Upper lobe of right lung (tissue), 1 donor: Measurements from ENCODE around the gene PRR35. TPM values are rescaled to one million over a fixed set of nuclear protein-coding genes. Genes with fewer than 3 reads are reported as not detected.

ENCODE experiments used
- ATAC-seq: fragments of 200-7000 bp; cut with Tn5 transposase; one replicate; pipeline ENCODE4 v1.9.1; 2020; ENCODE audit warnings: mild to moderate bottlenecking, moderate library complexity
- DNase-seq: peaks from one replicate; pipeline ENCODE4 v3.0.0-alpha.2; 2020
- H3K27ac ChIP-seq: fragments of 200-600 bp; one replicate; pipeline ENCODE4 v1.8.0; 2022
- H3K27me3 ChIP-seq: fragments of 200-600 bp; one replicate; pipeline ENCODE4 v1.8.0; 2022; ENCODE audit warnings: mild to moderate bottlenecking
- H3K36me3 ChIP-seq: fragments of 200-600 bp; one replicate; pipeline ENCODE4 v1.8.0; 2022
- H3K4me1 ChIP-seq: fragments of 200-600 bp; one replicate; pipeline ENCODE4 v1.8.0; 2022
- H3K4me3 ChIP-seq: fragments of 200-600 bp; one replicate; pipeline ENCODE4 v1.8.0; 2022; ENCODE audit warnings: mild to moderate bottlenecking
- H3K9me3 ChIP-seq: fragments of 200-600 bp; one replicate; pipeline ENCODE4 v1.8.0; 2022
- intact Hi-C: fragments of 100-400 bp; cut with DNase I; formaldehyde crosslinking; loops from one replicate; pipeline ENCODE4 v1.11.0; 2022
- total RNA-seq: library from RNA; stranded (reverse); fragmentation: NEBNext Ultra II Directional; extraction: Animal tissue kit (Norgen Biotek cat#: 25700); gene quantifications from one replicate; pipeline ENCODE4 v1.2.1, GENCODE V29; 2021
- TF ChIP-seq, protein P1 (sequence below): fragments of 200-600 bp; IDR thresholded peaks from one replicate; pipeline ENCODE4 v1.8.0; 2022; ENCODE audit warnings: antibody characterized with exemption
- donor health status: DM: no; HTN: yes; CAD: no; lungs with severe emphysema.

The PRR35 gene
- total RNA-seq, 1 donor from 2014 or later: not detected

DNA sequence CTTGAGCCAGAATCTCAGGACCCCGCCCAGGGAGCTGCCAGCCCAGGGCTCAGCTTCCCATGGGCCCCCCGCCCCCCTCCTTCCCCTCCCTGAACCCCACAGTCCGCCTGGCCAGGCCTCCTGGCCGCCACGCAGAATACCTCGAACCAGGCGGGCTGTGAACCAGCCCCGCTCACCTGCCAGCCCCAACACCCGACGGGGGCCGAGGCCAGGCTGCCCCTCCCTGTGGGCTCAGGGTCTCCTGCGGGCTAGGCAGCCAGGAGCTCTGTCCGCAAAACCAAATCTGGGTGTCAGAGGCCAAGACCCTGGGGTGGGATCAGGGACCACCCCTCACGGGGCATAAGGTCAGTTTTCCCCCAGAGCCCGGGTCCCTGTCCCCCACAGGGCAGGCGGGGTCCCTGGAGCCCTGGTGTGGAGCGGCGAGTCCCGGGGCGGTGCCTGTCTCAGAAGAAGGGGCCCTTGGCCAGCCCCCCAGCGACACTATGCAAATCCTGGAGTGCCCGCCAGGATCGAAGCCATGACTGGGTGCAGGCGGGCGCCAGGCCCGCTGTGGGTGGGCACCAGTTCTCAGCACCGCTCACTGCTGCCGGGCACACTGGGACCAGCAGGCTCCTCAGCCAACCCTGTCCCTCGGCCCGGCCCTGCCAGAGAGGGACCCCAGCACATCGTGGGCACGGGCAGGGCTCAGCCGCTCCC, 6.4 kb upstream of the PRR35 start:
- DNase-seq (no peak), ATAC-seq (no peak)
- H3K27me3 ChIP-seq: peaks cover 3% of the 10 kb centered on the region
- intact Hi-C loops: no loop called here
- H3K9me3 ChIP-seq: no peaks in the 10 kb centered on the region
- no peak overlapping the region for H3K4me3 ChIP-seq
- H3K27ac ChIP-seq: no peak overlapping the region
- H3K36me3 ChIP-seq: peaks cover 20% of the 10 kb centered on the region
- H3K4me1 ChIP-seq: no peaks in the 10 kb centered on the region
- TF ChIP-seq, protein P1, sequence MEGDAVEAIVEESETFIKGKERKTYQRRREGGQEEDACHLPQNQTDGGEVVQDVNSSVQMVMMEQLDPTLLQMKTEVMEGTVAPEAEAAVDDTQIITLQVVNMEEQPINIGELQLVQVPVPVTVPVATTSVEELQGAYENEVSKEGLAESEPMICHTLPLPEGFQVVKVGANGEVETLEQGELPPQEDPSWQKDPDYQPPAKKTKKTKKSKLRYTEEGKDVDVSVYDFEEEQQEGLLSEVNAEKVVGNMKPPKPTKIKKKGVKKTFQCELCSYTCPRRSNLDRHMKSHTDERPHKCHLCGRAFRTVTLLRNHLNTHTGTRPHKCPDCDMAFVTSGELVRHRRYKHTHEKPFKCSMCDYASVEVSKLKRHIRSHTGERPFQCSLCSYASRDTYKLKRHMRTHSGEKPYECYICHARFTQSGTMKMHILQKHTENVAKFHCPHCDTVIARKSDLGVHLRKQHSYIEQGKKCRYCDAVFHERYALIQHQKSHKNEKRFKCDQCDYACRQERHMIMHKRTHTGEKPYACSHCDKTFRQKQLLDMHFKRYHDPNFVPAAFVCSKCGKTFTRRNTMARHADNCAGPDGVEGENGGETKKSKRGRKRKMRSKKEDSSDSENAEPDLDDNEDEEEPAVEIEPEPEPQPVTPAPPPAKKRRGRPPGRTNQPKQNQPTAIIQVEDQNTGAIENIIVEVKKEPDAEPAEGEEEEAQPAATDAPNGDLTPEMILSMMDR: no peak

DNA sequence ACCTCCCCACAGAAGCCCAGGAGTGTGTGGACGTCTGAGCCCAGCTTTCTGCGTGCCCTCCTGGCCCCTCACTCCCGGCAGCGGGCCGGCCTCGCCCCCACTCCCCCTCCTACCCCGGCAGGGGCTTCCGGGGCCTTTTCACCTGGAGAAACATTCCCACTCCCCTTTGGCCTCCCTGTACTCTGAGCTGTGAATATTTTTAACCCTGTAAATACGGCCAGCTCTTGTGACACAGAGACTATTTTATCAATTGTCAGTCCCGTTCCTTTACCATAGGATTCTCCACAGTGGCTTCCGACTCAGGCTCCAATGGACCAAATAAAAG, 5.9 kb upstream of the PRR35 start:
- Histone ChIP-seq H3K9me3 (no peaks in the 10 kb centered on the region), H3K4me3 (no peak overlapping the region), H3K4me1 (no peaks in the 10 kb centered on the region), H3K27me3 (peaks cover 9% of the 10 kb centered on the region), H3K27ac (no peak overlapping the region), H3K36me3 (peaks cover 17% of the 10 kb centered on the region)
- ATAC-seq (no peak), DNase-seq (no peak)
- TF ChIP-seq, protein P1: no peak
- intact Hi-C loops: no loop called here

DNA sequence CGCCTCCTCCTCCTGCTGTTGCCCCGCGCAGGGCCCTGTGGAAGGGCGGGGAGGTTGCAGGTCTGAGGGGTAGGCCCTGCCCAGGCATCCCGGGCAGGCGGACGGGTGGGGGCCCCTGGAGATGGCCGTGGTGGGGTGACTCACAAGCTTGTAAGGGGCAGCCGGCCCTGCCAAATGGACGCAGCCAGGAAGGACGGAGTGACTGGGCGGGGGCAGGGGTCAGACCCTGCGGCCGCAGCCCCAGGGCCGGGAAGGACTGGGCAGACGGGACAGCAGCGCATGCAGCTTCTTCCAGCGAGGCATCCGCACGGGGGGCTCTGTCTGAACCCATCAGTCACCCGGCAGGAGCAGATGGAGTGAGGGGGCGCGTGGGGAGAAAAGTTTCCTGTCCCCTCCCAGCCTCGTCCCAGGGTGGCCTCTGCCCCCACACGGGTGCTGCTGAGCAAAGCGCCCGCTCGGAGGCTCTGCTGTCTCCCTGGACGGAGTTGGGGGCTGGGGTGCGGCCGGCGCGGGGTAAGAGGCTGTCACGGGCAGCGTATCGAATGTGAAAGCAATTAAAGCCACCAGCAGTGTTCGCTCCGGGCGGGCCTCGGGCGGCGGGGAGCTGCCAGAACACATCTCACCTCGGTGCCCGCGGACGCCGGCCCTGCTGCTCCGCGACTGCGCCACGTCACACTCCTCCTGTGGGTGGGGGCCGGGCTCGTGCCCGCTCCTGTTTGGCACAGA, 5.4 kb upstream of the PRR35 start:
- H3K36me3 ChIP-seq: peaks cover 17% of the 10 kb centered on the region
- no peak overlapping the region for H3K27ac ChIP-seq
- peaks cover 14% of the 10 kb centered on the region for H3K27me3 ChIP-seq
- intact Hi-C loops: no loop called here
- ATAC-seq: no peak
- no peaks in the 10 kb centered on the region for H3K4me1 ChIP-seq
- no peak overlapping the region for H3K4me3 ChIP-seq
- no peaks in the 10 kb centered on the region for H3K9me3 ChIP-seq
- TF ChIP-seq, protein P1: no peak
- DNase-seq: no peak

DNA sequence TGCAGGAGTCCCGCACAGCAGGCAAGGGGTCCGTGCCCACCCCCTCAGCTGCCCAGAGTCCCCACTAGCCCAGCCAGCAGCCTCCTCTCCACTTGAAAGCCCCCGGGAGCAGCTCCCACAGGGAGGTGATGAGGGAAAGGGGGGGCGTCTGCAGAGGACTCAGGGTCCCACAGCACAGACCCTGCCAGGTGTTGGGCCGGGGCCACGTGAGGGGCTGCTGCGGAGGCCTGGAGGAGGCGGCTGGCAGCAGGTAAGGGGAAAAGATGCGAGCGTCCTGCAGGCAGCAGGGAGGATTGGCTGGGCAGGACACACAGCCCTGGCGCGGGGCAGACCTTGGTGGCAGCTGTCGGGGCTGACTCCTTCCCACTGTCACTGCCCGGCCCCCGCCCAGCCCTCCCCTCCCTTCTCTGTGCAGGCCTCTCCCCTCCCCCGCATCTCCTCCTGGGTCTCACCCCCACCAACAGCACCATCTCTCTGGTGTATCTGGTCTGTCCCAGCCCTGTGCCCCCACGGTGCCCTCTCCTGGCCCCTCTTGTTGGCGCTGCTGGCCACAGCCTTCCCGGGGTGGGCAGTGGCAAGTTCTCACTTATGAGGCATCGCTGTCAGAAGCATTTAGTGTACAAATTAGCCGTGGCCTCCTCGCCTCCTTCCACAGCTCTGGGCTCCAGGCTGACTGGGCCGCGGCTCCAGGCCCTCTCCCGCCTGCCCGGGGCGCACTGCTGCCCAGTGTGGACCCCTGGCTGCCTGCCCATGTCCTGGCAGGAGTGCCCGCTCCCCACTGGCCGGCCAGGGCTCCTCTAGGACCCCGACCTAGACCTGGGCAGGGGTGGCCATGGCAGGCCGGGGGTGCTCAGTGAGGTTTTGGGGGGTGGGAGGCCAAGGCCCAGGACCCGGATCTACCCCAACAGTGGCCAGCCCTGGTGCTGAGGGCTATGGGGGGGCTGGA, 4.4 kb upstream of the PRR35 start:
- no peaks in the 10 kb centered on the region for H3K9me3 ChIP-seq
- no peak overlapping the region for H3K4me3 ChIP-seq
- DNase-seq: no peak
- H3K27me3 ChIP-seq: peaks cover 16% of the 10 kb centered on the region
- TF ChIP-seq, protein P1: no peak
- peaks cover 17% of the 10 kb centered on the region for H3K36me3 ChIP-seq
- no peak for ATAC-seq
- no peaks in the 10 kb centered on the region for H3K4me1 ChIP-seq
- no peak overlapping the region for H3K27ac ChIP-seq
- intact Hi-C loops: no loop called here

DNA sequence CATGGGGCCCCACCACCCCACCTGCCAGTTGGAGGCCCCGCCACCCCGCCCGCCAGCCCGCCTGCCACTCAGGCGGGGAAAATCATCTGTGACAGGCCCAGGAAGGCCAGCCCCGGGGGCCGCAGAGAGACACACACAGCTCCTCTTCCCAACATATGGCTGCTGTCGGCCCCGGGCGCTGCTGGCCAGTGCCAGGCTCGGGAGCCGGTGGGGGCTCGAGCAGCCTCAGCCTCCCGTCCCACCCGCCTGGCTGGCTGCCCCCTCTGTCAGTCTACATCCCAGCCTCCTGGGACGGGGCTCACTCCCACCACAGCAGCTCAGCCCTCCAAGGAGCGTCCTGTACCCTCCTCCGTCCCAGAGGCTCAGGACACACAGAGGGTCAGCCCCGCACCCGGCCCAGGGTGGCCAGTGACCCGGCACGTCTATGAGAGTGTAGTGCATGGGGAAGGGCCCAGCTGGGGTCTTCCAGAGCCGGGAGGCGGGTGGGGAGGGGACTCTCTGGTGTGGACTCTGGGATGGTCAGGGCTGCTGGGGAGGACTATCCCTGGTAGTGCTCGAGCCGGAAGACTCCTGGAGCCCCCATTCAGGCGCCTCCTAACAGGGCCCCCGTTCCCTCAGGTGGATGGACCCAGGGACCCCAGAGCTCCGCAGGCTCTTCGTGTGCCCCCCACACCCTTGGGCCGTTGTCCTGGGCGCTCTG, 3.6 kb upstream of the PRR35 start:
- no peaks in the 10 kb centered on the region for H3K9me3 ChIP-seq
- DNase-seq: no peak
- H3K4me1 ChIP-seq: no peaks in the 10 kb centered on the region
- TF ChIP-seq, protein P1: no peak
- H3K4me3 ChIP-seq: no peak overlapping the region
- intact Hi-C loops: no loop called here
- peaks cover 13% of the 10 kb centered on the region for H3K36me3 ChIP-seq
- no peak for ATAC-seq
- peaks cover 25% of the 10 kb centered on the region for H3K27me3 ChIP-seq
- no peak overlapping the region for H3K27ac ChIP-seq
